GM12864 (cell line): ENCODE measurements around the gene PACS1.
"Not testable (repeated sequence)": the region's sequence is repeated elsewhere in the genome, so short reads cannot be mapped to it uniquely, and the experiment has no call there.

Experiments
- DNase-seq: peaks from one replicate; pipeline ENCODE4 v3.0.0-alpha.2; 2011; ENCODE audit warnings: low read depth
- H3K4me3 ChIP-seq: 2 replicates; pipeline ENCODE4 v1.5.1; 2011; ENCODE audit warnings: mild to moderate bottlenecking, low read depth, low read length, control low read depth
- TF ChIP-seq, protein P1 (sequence below): IDR thresholded peaks from 2 replicates; pipeline ENCODE4 v1.5.1; 2011; ENCODE audit warnings: low read depth, mild to moderate bottlenecking, moderate library complexity, low read length, control low read depth, inconsistent platforms; ENCODE audit errors: missing control alignments

Gene PACS1

DNA sequence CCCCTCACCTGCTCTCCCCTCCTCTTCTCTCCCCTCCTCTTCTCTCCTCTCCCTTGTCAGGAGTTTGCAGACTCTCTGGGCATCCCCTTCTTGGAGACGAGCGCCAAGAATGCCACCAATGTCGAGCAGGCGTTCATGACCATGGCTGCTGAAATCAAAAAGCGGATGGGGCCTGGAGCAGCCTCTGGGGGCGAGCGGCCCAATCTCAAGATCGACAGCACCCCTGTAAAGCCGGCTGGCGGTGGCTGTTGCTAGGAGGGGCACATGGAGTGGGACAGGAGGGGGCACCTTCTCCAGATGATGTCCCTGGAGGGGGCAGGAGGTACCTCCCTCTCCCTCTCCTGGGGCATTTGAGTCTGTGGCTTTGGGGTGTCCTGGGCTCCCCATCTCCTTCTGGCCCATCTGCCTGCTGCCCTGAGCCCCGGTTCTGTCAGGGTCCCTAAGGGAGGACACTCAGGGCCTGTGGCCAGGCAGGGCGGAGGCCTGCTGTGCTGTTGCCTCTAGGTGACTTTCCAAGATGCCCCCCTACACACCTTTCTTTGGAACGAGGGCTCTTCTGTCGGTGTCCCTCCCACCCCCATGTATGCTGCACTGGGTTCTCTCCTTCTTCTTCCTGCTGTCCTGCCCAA lies 206.0 kb downstream of the PACS1 start:
- no peak overlapping the region for H3K4me3 ChIP-seq
- DNase-seq: no peak
- TF ChIP-seq, protein P1, sequence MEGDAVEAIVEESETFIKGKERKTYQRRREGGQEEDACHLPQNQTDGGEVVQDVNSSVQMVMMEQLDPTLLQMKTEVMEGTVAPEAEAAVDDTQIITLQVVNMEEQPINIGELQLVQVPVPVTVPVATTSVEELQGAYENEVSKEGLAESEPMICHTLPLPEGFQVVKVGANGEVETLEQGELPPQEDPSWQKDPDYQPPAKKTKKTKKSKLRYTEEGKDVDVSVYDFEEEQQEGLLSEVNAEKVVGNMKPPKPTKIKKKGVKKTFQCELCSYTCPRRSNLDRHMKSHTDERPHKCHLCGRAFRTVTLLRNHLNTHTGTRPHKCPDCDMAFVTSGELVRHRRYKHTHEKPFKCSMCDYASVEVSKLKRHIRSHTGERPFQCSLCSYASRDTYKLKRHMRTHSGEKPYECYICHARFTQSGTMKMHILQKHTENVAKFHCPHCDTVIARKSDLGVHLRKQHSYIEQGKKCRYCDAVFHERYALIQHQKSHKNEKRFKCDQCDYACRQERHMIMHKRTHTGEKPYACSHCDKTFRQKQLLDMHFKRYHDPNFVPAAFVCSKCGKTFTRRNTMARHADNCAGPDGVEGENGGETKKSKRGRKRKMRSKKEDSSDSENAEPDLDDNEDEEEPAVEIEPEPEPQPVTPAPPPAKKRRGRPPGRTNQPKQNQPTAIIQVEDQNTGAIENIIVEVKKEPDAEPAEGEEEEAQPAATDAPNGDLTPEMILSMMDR: no peak

DNA sequence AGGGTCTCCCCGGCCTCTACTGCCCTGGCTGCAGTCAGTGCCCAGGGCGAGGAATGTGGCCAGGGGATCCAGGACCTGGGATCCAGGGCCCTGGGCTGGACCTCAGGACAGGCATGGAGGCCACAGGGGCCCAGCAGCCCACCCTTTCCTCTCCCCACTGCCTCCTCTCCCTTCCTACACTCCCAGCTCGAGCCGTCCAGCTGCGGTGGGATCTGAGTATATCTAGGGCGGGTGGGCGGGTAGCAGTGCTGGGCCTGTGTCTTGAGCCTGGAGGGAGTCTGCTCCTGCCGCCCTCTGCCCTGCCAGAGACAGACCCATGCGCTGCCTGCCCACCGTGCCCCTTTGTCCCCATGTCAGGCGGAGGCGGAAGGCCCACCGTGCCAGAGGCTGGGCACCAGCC lies 206.5 kb downstream of the PACS1 start:
- DNase-seq: not testable (repeated sequence)

DNA sequence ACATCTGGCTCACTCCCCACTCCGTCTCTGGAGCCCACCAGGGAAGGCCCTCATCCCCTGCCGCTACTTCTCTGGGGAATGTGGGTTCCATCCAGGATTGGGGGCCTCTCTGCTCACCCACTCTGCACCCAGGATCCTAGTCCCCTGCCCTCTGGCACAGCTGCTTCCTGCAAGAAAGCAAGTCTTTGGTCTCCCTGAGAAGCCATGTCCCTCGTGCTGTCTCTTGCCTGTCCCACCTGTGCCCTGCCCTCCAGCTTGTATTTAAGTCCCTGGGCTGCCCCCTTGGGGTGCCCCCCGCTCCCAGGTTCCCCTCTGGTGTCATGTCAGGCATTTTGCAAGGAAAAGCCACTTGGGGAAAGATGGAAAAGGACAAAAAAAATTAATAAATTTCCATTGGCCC lies 207.0 kb downstream of the PACS1 start:
- not testable (repeated sequence) for H3K4me3 ChIP-seq, DNase-seq

More for the DNA sequence above, 206.5 kb downstream of the PACS1 start:
- H3K4me3 ChIP-seq: not testable (repeated sequence)

DNA sequence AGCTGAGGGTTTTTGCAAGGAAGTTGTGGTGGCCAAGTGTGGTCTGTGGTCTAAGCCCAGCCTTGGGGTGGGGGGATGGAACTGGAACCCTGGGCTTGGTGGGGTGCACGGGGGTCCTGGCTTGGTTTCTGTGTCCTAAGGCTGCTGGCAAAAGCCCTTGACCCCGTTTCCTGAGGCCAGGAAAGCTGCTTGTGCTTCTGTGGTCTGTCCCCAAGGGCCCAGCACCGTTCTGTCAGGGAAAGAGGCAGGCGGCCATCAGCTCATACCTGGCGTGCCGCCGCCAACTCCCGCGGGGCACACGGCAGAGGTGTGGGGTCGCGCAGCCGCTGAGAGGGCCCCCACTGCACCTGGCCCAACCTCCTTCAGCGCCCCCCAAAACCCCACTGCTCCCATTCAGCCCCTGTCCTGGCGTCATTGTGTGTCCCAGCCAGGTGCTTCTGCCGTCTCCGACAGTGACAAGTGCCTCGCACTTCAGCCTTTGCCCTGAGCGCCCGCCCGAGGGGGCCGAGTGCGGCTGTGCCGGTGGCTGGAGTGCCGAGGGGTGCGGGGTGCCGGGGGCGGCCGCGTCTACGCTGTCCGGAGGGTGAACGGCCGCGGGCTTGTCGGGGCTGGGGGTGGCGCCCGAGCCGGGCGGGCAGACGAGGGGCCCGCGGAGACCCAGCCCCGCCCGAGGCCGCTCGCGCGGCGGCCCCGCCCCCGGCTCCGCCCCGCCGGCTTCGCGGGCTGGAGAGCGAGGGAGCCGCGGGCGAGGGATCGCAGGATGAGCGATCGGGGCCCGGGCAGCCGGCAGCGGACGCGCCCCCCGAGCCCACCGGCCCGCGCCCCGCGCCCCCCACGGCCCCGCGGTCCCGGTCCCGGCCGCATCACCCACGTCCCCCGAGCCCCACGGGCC lies 207.6 kb downstream of the PACS1 start, which contains the start of gene CNIH2:
Gene CNIH2 (plus strand): TSS at position 705 of the 892 bp plus-strand sequence. CDS start 282 bp downstream, outside the sequence.
- H3K4me3 ChIP-seq: no peak within 1 kb of the TSS
- DNase-seq: no peak
- TF ChIP-seq, protein P1: no peak

DNA sequence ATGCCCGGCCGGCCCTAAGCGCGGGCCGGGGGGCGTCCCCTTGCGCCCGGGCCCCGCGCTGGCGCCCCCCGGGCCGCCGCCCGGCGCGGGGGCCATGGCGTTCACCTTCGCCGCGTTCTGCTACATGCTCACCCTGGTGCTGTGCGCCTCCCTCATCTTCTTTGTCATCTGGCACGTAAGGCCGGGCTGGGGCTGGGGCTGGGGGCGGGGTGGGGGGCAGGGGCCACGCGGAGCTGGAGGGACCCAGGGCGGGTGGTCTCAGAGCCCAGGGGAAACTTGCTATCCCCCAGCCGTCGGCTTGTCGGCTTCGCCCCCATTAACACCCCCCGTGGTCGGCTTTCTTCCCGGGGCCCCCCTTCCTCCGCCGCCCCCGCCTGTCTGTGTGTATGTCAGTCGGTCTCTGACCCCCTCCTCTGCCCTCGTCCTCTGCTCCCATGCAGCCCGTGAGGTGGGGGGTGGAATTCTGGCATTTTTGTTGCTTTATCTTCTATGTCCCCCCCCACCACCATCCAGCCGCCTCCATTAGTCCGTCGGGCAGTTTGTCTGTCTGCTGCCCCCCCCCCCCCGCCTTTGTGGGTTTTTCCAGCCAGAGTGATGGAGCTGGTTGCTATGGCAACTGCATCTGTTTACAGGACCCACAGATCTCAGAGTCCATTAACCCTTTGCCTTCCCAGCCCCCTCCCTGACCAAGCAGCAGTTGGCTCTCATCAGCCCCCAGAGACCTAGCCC lies 208.5 kb downstream of the PACS1 start:
- H3K4me3 ChIP-seq: no peak overlapping the region
- DNase-seq: no peak
- TF ChIP-seq, protein P1: no peak

DNA sequence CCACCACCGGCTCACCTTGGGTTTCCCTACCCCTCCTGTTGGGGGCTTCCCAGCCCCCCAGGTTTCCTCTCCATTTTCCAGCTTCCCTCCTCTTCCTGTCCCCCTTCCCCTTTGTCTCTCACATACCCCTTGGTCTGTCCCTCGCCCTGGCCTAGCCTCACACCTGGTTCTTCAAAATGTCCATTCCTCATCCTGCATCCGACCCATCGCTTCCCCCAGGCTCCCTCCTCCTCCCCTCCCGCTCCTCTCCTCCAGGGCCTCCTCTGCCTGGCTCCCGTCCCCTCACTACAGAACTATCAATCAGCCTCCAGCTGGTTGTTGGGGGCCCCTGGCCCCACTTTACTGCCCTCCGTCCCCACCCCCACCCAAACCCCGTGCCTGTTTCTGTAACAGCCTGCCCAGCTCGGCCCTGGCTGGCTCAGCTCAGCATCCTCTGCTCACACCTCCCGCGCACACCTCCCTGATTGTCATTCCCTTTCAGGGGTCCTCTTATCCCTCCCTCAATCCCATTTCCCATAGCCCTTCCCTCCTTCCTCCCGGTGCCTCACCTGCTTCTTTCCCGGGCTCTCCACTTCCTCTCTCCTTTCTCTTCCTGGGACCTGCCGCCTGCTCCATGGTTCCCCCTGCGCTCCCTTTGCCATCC lies 209.1 kb downstream of the PACS1 start:
- no peak overlapping the region for H3K4me3 ChIP-seq
- DNase-seq: no peak

GRCh38 chr11:66280428-66280827 lies 210.4 kb downstream of the PACS1 start:
- TF ChIP-seq, protein P1: no peak
- DNase-seq: no peak
- no peak overlapping the region for H3K4me3 ChIP-seq

More for the DNA sequence above, 209.1 kb downstream of the PACS1 start:
- TF ChIP-seq, protein P1: no peak
